Muscle layer of duodenum (tissue), 2 donors: ENCODE data around the gene KCTD11.
"Not testable (repeated sequence)": the region's sequence is repeated elsewhere in the genome, so short reads cannot be mapped to it uniquely, and the experiment has no call there.

Source experiments
- H3K27ac ChIP-seq: one replicate; pipeline ENCODE4 v1.7.0; 2013; ENCODE audit warnings: mild to moderate bottlenecking, low read length
- H3K27me3 ChIP-seq: one replicate; pipeline ENCODE4 v1.7.0; 2013; ENCODE audit warnings: low read depth, mild to moderate bottlenecking, control low read depth, low read length
- H3K36me3 ChIP-seq, 2 donors: one replicate each; pipeline ENCODE4 v1.7.0; 2013; ENCODE audit warnings: low read length in 2 of 2, control low read depth in 1 of 2, mild to moderate bottlenecking in 1 of 2; ENCODE audit not compliant: insufficient read depth in 2 of 2, control insufficient read depth in 1 of 2
- H3K4me1 ChIP-seq, 2 donors: one replicate each; pipeline ENCODE4 v1.7.0; 2013; ENCODE audit warnings: low read length in 2 of 2, mild to moderate bottlenecking in 2 of 2, control low read depth in 1 of 2, moderate library complexity in 1 of 2; ENCODE audit not compliant: insufficient read depth in 2 of 2, control insufficient read depth in 1 of 2
- H3K4me3 ChIP-seq, 2 donors: one replicate each; pipeline ENCODE4 v1.7.0; 2013; ENCODE audit warnings: low read length in 2 of 2, low read depth in 1 of 2, mild to moderate bottlenecking in 1 of 2
- H3K9me3 ChIP-seq, 2 donors: one replicate each; pipeline ENCODE4 v1.7.0; 2013; ENCODE audit warnings: low read length in 2 of 2, control low read depth in 1 of 2, mild to moderate bottlenecking in 1 of 2; ENCODE audit not compliant: control insufficient read depth in 1 of 2
- donor health status: healthy.

KCTD11 gene

DNA sequence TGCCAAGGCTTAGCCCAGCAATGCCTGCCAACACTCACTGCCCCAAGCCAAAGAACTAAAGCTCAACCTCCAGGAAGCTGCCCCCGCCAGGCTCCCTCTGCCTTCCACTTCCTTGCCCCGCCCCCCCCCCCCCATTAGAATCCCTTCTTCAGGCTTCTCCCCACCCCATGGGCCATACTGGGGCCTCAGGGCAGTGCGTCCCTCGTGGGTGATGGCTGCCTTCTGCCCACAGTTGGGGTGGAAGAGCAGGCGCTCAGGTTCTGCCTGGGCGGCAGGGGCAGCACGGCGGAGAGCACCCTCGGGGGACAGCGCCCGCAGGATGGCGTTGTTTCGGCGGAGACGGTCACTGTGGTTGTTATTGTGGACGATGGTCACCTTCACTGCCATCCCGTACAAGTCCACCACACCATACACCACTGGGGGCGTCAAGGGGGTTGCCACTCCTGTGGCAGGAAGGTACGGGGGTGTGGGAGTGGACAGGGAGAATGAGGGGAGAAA, 26.9 kb upstream of the KCTD11 start:
- H3K27ac ChIP-seq = no peak overlapping the region
- no peaks in the 10 kb centered on the region for H3K9me3 ChIP-seq
- no peaks in the 10 kb centered on the region for H3K27me3 ChIP-seq
- H3K4me1 ChIP-seq = peaks cover 8 to 13% of the 10 kb centered on the region in 2 donors
- no peak overlapping the region for H3K4me3 ChIP-seq
- H3K36me3 ChIP-seq = peaks cover 47 to 65% of the 10 kb centered on the region in 2 donors

DNA sequence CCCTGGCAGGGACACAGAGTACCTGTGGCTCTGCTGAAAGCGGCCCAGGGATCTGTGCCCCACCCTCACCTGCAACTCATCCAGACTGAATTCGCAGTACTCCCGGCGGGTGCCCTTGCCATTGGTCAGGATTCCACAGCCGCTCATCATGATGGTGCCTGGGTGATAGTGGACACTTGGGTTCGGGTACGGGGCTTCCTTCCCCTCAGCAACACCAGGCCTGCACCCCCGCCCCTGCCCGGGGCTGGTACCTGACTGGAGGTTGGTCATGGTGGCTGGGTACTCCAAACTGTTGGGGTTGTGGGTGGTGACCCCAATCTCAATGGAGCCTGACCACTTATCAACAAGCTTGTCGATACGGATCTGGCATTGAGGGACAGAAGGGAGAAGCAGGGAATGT, 25.8 kb upstream of the KCTD11 start:
- H3K4me3 ChIP-seq = no peak overlapping the region
- no peaks in the 10 kb centered on the region for H3K27me3 ChIP-seq
- no peaks in the 10 kb centered on the region for H3K9me3 ChIP-seq
- H3K4me1 ChIP-seq = peaks cover 8 to 20% of the 10 kb centered on the region in 2 donors
- no peak overlapping the region for H3K27ac ChIP-seq
- peaks cover 39 to 54% of the 10 kb centered on the region in 2 donors for H3K36me3 ChIP-seq

DNA sequence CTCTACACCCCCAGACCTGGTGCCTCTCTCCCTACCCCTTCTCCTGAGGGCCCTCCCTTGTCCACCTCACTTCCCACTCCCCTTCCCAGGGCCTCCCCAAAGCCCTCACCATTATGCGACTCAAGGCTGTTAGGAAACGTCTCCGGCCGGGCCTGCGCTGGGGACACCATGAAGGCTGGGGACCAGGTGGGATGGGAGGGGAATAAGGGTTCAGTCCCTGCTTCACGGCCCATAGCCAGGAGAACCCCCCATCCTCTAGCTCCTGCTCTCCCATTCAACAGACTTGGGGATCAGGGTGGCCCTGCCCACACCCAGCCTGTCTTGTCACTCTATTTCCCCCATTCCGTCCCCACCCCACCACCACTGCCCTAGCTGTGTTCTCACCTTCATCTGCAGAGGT, 24.9 kb upstream of the KCTD11 start:
- H3K36me3 ChIP-seq = peaks cover 30 to 45% of the 10 kb centered on the region in 2 donors
- H3K4me1 ChIP-seq = peaks cover 8 to 20% of the 10 kb centered on the region in 2 donors
- no peak overlapping the region for H3K27ac ChIP-seq
- H3K4me3 ChIP-seq = no peak overlapping the region
- no peaks in the 10 kb centered on the region for H3K27me3 ChIP-seq
- no peaks in the 10 kb centered on the region for H3K9me3 ChIP-seq

GRCh38 chr17:7327501-7327900, 24.5 kb upstream of the KCTD11 start:
- Histone ChIP-seq H3K4me3 (no peak overlapping the region), H3K9me3 (no peaks in the 10 kb centered on the region), H3K4me1 (peaks cover 8 to 20% of the 10 kb centered on the region in 2 donors), H3K27ac (no peak overlapping the region), H3K27me3 (no peaks in the 10 kb centered on the region), H3K36me3 (peaks cover 27 to 41% of the 10 kb centered on the region in 2 donors)

DNA sequence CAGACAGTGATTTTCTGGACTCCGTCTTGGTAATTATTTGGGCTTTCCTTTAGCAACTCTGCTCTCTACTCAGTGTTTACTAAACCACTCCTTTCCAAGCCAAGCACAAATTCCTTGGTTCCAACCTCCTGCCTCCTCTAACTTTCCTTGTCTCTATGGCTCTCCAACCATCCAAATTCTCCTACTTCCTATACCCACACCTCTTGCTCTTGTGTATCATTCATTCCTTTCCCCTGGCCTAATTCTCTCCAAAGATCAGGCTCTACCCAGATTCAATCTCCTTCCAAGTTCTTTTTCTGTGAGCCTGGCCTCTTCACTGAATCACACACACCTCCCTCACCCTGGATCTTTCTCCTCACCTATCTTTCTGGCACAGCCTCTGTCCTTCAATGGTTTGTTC, 24.0 kb upstream of the KCTD11 start:
- H3K27ac ChIP-seq = peak overlapping the region; percentile 94
- peaks cover 22 to 36% of the 10 kb centered on the region in 2 donors for H3K36me3 ChIP-seq
- H3K27me3 ChIP-seq = no peaks in the 10 kb centered on the region
- peak overlapping the region; percentile 26 to 88 for H3K4me3 ChIP-seq
- peaks cover 8 to 20% of the 10 kb centered on the region in 2 donors for H3K4me1 ChIP-seq
- no peaks in the 10 kb centered on the region for H3K9me3 ChIP-seq

GRCh38 chr17:7328840-7329373, 23.1 kb upstream of the KCTD11 start, which contains the start of gene NEURL4:
Gene NEURL4, minus strand, starts transcription at chr17:7329335. Its CDS starts 23 bp downstream, at chr17:7329312.
- peaks cover 15 to 27% of the 10 kb centered on the region in 2 donors for H3K36me3 ChIP-seq
- H3K4me1 ChIP-seq = peaks cover 8 to 20% of the 10 kb centered on the region in 2 donors
- H3K4me3 ChIP-seq = peak within 1 kb of the TSS; percentile 88 to 94
- peak within 1 kb of the TSS; percentile 94 for H3K27ac ChIP-seq
- H3K9me3 ChIP-seq = no peaks in the 10 kb centered on the region
- no peaks in the 10 kb centered on the region for H3K27me3 ChIP-seq

DNA sequence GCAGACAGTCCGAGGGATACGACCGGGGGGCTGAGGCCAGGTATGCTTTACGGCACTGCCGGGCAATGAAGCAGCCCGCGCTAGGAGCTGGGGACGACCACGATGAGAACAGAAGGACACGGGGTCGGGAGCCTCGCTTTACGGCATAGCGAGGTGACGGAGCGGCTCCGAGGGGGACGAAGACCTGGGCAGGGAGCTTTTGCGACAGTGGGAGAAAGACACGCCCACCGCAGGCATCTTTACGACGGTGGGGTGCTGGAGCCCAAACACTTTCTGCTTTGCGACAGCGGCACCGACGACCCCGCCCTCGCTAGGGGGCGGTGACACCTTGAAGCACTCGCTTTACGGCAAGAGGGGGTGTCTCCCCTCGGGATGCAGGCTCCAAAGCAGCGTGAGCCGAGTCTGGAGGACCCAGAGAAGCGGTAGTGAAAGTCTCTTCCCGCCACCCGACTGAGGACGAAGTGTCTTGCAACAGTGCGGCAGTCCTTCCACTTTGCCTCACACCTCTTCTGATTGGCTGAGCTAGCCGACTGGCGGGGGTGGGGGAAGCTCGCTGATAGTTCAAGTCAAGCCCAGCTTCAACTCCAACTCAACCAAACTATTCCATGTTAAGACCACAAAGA, 22.5 kb upstream of the KCTD11 start:
- Histone ChIP-seq H3K36me3 (peaks cover 13 to 21% of the 10 kb centered on the region in 2 donors), H3K27ac (peak overlapping the region; percentile 94), H3K27me3 (no peaks in the 10 kb centered on the region), H3K4me3 (peak overlapping the region; percentile 88 to 93), H3K9me3 (no peaks in the 10 kb centered on the region), H3K4me1 (peaks cover 8 to 20% of the 10 kb centered on the region in 2 donors)

DNA sequence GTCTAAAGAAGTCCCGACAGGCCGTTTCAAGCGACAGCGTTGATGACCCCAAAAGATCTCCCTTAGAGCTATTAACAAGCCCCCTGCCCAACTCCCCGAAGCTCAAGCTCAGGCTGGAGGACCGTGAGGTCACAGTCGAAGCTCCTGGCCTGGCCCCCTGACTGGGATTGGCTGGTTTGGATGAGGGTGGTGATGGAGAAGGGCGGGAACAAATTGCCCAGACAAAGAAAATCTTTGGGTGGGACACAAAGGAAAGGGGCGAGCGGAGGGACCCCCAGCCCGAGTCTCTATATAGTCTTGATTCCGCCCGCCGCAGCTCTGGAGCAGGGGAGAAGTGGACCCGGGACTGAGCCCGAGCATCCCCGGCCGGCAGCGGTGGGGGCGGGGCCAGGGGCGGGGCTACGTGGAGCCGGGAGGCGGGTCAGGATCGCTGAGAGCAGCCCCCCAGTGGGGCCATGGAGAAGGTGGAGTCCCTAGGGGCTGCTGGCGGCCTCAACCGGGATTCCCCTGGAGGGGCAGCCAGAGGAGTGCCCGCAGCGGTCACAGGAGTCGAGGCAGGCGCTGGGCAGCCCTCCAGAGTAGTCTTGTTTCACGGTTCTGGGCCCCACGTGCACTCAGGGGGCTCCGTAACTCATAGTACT, 21.8 kb upstream of the KCTD11 start:
- no peaks in the 10 kb centered on the region for H3K27me3 ChIP-seq
- H3K36me3 ChIP-seq = peaks cover 10 to 16% of the 10 kb centered on the region in 2 donors
- peaks cover 8 to 20% of the 10 kb centered on the region in 2 donors for H3K4me1 ChIP-seq
- peak overlapping the region; percentile 88 to 93 for H3K4me3 ChIP-seq
- H3K9me3 ChIP-seq = no peaks in the 10 kb centered on the region
- peak overlapping the region; percentile 94 for H3K27ac ChIP-seq

DNA sequence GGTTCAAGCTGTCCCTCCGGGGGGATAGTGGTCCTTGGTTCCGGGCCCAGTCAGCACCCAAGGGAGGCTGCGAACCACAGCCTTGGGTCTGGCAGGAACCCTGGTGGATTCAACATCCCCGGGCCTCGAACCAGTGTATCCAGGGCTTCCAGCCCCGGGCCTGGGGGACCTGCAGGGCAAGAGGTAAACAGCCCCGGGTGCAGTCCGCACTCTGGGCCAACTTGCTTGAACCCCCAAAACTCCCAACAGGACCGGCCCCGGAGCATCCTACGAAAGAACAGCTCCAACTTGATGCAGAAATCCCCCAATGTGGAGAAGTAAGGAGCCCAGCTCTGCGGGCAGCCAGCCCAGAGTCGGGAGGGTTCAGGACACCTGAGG, 21.3 kb upstream of the KCTD11 start:
- peak overlapping the region; percentile 88 to 93 for H3K4me3 ChIP-seq
- peaks cover 9 to 10% of the 10 kb centered on the region in 2 donors for H3K36me3 ChIP-seq
- H3K4me1 ChIP-seq = peaks cover 8 to 20% of the 10 kb centered on the region in 2 donors
- H3K9me3 ChIP-seq = no peaks in the 10 kb centered on the region
- no peaks in the 10 kb centered on the region for H3K27me3 ChIP-seq
- no peak overlapping the region for H3K27ac ChIP-seq

DNA sequence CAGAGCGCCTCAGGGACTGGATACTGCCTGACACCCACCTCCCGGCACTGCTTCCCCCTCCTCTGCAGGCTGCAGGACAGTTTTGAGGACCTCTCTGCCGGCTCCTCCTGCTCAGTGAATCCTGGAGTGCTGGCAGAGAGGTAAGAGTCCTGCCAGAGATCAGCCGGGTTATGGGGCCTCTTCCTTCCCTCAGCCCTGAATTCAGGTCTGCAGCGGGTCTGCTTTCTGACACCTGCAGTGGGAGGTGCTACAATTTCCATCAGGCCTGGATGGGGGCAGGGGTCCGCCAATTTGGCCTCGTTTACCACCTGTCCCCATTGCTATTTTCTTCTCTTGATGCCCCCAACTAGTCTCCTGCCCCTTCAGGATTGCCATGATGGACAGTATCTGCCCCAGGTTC, 19.9 kb upstream of the KCTD11 start:
- H3K4me3 ChIP-seq = no peak overlapping the region
- no peaks in the 10 kb centered on the region for H3K9me3 ChIP-seq
- H3K4me1 ChIP-seq = peaks cover 8 to 20% of the 10 kb centered on the region in 2 donors
- H3K27ac ChIP-seq = no peak overlapping the region
- no peaks in the 10 kb centered on the region for H3K36me3 ChIP-seq
- no peaks in the 10 kb centered on the region for H3K27me3 ChIP-seq

- not testable (repeated sequence) for H3K27me3 ChIP-seq, H3K27ac ChIP-seq, H3K9me3 ChIP-seq, H3K4me3 ChIP-seq, H3K36me3 ChIP-seq
- peaks cover 8 to 20% of the 10 kb centered on the region in 2 donors for H3K4me1 ChIP-seq
Measured at GRCh38 chr17:7332600-7333069, 19.3 kb upstream of the KCTD11 start.
